GM21381 (cell line): ENCODE measurements around the gene TBC1D14.
"Not testable (repeated sequence)": the region's sequence is repeated elsewhere in the genome, so short reads cannot be mapped to it uniquely, and the experiment has no call there.

Source experiments
- ATAC-seq: cut with Tn5 transposase; IDR thresholded peaks from one replicate; pipeline ENCODE4 v1.9.1; 2021; ENCODE audit warnings: mild to moderate bottlenecking, moderate library complexity; ENCODE audit not compliant: unreplicated experiment

TBC1D14 gene

DNA sequence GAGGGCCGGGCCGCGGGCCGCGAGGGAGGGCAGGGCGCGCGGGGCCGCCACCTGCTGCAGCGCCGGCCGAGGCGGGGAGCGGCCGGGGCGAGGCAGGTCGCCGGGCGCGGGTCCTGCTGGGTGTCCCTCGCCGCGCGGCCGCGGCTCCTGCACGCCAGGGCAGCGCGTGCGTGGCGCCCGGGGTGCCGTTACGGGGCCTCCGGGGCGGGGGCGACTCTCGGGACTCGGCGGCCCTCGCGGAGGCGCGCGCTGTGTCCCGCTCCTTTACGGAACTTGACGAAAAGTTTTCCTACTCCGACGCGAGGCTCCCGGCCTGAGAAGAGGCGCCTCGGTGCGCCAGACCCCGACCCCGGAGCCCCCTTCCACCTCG lies 329 bp downstream of the TBC1D14 start:
- peak; percentile 31 for ATAC-seq

DNA sequence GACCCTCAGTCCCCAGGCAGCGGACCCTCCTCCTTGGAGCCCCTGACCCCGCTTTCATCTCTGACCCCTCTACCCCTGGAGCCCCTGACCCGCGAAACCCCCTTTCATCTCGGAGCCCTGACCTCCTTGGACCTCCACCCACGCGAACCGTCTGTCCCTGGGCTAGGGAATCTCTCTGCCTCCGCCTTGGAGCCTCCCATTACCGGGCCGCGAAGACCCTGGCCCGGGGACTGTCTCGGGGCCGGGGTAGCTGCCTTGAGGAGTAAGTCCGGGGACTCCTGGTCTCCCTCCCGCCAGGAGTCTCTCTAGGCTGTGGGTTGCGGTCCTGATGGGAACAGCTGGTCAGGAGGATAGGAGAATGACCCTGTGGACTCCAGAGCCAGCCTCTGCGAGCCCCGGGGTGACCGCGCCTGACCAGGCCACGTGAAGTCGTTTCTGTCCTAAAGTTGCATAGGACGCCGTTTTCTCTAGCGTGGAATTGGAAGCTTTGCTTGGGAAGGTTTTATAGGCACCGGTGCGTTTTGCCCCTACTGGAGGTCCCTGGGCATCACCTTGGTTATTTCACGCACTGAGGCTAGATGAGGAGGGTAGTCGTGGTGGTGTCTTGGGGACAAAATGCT lies 824 bp downstream of the TBC1D14 start:
- ATAC-seq = no peak

DNA sequence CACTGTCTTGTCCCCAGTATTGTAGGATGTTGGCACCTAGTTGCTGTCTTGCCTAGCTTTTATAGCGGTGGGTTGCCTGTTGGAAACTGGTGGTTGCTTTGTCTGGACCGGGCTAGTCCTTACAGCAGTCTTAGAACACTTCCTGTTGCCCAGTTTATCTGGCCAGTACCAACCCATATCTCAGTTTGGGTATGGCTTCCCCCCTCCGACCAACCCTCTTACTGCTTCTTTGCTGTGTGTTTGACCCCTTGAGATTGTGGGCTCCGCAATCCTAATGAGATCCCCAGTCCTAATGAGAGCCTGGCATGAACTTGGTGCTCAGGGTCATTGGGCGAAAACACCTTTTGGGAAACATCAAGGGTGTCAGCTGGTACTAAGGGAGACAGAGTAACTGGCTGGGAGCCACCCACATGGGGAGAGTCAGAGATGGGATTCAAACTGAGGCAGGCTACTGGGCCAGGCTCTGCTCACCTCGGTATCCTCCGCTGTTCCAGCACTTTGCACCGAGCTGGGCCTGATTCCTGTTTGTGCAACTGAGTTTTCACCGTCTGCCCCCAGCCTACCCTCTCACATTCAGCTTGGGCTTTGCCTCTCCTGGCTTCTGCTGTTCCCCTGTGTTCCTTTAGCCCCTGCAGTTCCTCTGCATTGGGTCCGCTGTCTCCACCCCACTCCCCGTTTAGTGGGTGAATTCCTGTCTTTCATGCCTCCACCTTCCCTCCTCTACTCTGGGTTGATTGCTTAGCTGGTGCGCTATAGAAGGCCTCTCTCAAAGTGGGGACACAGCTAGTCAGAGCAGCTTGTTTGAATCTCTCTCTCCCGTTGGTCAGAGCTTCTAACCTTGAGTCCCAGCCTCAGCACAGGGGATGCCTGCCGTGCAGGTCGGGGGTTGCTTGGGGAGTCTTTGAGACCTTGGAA lies 1.6 kb downstream of the TBC1D14 start:
- no peak for ATAC-seq

DNA sequence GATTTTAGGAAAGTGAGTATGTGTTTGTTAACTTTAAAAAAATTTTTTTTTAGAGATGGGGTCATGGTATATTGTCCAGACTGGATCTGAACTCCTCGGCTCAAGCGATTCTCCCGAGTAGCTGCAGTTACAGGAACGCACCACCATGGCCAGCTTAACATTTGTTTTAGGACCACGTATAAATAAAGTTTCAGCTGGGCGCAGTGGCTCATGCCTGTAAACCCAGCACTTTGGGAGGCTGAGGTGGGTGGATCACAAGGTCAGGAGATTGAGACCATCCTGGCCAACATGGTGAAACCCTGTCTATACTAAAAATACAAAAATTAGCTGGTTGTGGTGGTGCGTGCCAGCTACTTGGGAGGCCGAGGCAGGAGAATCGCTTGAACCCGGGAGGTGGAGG lies 2.3 kb downstream of the TBC1D14 start:
- ATAC-seq = not testable (repeated sequence)

DNA sequence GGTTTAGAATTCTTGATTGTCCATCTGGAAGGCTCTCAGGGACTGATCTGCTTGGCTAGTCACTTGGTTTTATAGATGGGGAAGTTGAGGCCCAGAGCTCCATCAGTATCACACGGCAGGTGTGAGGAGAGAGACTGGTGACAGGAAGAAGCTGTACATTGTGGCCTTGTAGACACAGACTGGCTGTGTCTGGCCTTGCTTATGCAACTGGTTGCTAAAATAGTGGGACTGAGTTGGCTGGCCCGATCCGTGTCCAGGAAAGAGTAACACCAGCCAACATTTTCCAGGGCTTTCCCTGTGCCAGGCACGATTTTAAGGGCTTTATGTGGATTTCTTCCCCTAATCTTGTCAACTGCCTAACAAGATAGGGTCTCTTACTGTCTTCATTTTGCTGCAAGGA lies 2.8 kb downstream of the TBC1D14 start:
- ATAC-seq = no peak

DNA sequence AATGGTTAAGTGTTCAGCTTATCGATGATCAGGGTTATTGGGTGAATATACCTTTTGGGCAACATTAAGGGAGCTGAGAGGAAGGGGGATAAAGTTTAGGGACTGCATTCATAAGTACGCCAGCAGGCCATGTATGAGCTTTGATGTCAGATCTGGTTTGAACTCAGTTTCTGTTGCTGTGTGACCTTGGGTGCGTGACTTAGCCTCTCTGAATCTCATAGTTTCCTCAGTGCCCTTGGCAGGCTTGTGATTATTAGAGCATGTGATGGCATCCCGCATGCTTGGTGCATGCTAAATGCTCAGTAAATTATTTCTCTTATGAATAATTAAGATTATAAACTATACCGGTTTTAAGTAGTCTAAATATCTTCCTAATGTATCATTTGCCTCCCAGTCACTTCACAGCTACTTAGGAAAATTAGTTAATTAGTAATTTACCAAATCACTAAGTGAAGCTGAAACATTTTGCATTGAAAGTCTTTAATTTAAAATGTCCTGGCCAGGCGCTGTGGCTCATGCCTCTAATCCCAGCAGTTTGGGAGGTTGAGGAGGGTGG lies 3.8 kb downstream of the TBC1D14 start:
- no peak for ATAC-seq

DNA sequence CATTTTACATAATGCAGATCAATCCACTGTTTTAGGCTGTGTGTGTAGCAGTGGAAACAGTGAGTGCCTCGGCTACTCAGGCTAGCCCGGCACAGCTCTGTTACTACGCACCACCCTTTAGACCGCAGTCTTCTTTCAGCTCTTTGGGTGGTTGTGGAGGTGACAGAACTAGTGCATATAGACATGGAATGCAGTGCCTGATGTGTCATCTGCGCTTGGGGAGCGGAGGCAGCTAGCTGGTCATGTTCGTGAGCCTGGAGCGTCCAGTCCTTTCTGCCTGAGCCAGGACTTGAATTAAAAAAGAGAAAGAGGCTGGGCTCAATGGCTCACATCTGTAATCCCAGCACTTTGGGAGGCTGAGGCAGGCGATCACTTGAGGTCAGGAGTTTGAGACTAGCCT lies 4.8 kb downstream of the TBC1D14 start:
- ATAC-seq = no peak

DNA sequence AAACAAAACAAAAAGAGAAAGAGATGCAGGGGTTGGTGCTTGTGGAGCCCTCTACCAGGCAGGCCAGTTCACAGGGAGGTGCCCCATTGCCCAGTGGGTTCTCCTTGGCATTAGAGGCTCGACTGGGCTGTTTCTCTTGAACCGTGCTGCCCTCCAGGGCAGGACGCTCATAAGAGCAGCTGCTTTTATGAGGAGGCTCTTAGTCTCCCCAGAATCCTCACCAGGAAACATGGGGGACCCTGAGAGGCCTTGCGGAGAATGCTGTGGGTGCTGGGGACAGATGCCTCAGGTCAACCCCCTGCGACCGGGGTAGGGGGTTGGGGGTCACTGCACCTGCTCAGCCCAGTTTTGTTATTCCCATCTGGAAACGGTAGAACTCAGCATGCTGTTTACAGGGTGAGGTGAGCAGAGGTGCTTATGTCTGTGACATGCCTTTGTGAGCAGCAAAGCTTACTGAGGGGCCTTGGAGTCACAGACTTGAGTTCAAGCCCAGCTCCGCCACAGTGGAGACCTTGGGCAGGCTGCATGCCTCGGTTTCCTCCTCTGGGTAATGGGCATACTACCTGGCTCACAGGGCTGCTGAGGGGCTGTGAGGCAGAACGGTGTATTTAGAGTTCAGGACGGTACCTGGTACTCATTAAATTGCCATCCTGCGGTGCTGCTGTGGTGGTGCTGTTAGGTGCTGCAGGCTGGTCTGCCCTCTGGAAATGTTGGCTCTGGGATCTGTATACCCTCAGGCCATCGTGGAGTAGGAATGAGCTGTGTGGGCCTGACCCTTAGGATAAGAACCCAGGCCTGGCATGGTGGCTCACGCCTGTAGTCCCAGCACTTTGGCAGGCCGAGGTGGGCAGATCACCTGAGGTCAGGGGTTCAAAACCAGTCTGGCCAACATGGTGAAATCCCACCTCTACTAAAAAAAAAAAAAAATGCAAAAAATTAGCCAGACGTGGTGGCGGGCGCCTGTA lies 5.7 kb downstream of the TBC1D14 start:
- no peak for ATAC-seq

DNA sequence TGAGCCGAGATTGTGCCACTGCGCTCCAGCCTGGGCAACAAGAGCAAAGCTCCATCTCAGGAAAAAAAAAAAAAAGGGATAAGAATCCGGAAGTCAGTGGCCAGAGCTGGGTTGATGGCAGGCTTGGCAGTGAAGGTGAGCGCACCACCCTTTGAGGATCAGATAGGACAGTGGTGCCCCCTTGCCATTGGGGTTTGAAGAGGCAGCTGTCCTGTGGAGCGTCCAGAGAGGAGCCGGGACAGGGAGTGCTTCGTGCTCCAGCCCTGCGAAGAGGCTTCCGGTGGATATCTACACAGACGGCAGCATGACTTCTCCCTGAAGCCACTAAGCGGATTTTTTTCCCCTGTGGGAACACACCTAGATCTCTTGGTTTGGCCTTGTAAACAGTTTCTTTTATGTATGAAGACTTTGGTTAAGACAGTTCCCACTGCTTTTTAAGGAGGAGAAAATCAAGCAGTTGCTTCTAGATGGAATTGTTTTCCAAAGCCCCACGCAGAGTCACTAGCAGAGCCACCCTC lies 6.5 kb downstream of the TBC1D14 start:
- no peak for ATAC-seq

DNA sequence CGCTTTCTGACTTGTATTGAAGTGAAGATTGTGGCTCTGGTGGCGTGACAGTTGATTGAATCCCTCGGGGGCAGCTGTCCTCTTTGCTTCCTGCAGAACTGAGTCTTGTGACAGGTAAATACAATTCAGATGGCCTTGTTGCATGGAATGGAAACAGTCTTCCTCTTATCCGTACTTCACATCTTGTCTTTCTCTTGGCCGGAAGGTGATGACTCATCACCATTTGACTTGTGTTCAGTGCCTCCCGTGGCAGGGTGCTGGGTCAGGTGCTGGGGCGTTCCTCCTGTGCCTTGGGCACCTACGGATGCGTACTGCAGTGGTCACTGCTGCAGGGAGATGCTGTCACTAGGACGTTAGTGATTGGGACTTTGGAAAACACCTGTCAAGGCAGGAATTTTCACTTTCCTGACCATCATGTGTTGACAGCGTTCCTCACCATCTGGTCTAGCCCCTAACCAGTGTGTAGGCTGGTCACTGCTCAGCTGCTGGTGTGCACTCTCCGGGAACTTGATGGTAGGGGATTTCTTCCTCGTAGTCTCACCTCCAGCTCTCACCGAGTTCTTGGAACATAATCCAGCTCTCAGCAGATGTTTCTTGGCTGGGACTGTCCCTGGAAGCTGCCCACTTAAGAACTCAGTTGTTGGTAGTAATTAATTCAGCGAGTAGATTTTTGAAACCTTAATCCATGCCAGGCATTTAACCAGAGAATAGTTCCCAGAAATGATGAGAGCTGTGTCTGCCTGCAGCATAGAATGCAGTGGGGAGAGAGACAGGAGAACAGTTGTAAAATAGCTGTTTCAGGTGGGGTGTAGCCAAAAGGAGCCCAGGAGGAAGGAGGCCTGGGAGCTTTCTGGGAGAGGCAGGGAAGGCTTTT lies 7.2 kb downstream of the TBC1D14 start:
- ATAC-seq = no peak

DNA sequence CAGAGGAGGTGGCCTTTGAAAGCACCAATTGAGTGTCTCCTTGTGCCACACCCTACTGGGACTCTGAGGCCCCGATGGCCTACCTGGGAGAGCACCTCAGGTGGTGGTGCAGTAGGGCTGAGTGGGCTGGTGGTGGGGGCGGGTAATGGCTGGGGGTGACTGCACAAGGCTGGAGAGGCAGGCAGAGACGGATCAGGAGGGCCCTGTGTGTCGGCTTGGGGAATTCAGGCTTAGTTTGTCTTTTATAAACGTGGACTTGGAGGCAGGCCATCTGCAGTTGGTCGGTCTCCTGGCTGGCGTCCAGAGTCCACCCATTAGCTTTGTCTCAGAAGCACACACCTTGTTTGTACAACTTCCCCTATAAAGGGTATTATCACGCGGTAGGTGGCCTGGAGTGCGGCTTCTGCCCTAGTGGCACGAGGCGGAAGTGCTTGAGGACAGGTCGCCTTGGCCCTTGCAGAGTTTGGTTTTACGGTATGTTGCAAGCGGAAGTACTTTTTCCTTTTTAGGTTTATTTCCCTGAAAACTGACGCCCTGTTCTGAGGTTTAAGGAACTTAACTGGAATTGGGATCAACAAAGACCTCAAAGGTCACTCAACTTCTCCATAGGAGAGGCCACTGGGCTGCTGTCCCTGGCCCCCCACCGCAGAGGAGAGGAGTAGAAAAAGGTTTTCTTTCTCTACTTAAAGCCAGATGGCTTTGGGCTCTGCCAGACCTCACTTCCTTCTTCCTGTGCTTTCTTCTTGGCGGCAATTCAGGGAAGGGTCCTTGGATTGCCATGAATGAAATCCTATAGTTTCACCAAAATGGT lies 8.0 kb downstream of the TBC1D14 start:
- peak; percentile 64 for ATAC-seq

DNA sequence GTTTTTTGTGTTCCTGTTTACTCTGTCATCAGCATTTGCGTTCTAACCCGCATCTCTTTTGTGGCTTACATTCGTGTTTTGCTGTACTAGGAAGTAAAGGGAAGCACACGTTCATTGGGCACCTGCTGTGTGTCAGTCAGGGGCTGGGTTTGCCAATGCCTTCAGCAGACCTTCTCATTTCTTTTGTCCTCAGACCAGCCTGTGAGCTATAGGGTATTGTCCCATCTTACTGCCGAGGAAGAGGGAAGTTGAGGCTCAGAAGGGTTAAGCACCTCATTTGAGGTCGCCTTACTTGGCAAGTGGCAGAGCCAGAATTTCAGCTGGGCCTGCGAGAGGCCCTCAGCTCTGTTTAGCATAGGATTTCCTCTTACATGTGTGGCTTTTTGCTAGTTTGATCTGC lies 8.7 kb downstream of the TBC1D14 start:
- ATAC-seq = no peak

DNA sequence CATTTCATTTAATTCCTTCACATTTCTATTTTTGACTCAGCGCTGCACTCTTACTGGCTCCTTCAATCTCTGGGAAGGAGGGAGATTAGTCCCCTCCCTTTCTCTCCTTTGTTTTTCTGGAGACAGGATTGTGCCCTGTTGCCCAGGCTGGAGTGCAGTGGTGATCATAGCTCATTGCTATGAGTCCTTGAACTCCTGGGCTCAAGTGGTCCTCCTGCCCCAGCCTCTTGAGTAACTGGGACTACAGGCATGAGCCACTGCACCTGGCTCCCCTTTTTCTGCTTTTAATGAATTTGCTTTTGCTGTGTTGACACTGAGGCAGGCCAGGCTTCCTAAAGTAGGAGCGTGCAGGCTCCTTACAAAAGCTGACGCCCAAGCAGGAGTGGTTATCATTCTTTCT lies 10.5 kb downstream of the TBC1D14 start:
- no peak for ATAC-seq

DNA sequence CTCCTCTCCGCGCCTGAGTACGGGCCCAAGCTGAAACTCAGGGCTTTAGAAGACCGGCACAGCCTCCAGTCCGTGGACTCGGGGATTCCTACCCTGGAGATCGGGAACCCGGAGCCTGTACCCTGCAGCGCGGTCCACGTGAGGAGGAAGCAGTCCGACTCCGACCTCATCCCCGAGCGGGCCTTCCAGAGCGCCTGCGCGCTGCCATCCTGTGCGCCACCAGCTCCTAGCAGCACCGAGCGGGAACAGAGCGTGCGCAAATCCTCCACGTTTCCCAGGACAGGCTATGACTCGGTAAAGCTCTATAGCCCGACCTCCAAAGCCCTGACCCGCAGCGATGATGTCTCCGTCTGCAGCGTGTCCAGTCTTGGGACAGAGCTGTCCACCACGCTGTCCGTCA lies 13.9 kb downstream of the TBC1D14 start:
- ATAC-seq = no peak

DNA sequence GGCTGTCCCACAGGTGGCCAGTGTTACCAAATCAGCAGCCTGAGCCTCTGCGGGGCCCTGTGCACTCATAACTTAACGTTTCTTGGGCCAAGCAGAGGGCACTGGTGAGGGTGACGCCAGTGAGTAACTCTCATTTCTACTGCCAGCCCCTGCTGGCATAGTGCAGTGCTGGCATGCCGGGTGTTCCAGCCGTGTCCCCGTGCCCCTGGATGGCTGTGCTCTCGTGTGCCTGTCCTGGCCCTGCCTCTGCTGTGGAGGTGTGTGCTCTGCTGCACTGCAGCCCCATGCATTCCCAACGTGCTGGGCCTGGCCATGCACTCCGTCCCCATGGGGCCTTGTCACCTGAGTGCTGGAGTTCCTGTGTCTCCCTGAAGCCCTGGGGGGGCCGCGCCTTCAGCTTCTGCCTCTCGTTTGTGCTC lies 14.7 kb downstream of the TBC1D14 start:
- no peak for ATAC-seq

DNA sequence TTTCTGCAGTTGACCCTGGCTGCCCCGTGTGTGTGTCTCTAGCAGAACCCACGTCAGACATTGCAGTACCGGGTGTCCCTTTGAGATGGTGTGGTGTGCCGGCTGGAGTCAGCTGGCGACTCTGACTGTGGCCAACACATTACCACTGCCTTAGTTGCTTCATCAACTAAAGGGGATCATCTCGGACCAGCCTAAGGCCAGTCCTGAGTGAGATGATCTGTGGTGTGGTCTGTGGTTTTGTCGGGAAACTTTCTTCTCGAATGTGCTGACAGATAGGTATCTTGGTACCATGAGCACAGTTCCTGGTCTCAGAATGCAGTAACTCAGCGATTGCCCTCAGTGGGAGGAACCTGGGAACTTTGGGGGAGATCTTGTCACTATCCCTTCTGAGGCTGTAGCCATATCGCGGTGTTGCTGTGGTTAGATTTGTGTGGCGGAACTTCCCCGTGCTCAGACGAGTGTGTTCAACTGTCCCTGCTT lies 15.8 kb downstream of the TBC1D14 start:
- ATAC-seq = no peak

DNA sequence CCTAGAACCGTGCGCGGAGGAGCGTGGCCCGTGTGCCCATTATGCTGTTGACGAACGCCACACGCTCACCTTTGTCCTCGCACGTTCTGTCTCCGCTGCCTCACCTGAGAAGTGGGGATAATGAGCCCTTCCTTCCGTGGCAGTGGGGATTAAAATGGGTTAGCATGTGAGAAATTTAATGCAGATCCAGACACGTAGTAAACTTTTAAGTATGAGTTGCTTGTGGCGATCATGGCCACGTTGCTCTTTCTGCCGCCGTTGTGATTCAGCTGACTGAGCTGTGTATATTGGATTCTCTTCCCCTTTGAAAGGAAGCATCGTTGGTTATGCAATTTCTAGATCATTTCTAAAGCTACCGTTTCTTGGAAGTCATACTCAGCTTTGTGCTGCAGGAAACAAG lies 16.5 kb downstream of the TBC1D14 start:
- no peak for ATAC-seq

DNA sequence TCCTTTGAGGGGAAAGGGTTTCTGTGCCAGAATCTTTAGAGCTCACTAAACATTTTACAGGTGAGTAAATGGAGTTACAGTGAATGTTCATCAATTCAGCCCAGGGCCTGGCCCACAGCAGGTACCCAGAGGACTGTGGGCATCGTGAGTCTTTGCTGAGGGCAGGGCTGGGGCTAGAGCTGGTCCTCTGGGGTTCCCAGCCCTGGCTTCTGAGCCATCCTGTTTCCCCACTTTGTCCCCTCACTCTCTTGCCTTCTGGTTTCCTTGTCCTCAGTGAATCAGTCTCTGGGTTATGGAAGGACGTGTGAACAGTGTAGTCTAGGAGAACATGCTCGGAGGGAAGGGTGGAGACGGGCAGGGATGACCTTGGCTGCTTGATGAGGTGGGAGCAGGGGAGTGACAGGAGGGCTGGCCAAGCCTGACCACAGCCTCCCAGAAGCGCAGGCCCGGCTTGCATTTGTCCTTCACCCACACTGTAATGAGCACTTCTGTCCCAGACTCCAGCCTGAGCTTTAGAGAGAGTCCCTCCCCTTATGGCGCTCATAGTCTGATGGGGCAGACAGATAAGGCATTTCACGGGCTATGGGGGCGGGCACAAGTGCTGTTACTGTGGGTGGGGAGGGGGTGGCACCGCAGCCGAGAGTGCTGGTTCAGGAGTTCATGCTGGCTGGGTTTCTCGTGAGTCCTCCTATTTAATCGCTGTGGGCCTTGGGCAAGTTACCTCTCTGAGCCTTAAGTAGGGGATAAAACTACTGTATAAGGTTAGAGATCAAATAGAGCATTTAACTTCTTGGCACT lies 17.3 kb downstream of the TBC1D14 start:
- no peak for ATAC-seq
